ENCODE data around the gene CDC123.
A peak's percentile ranks its signal among the peaks of the same experiment; 100 is the strongest.

The CDC123 gene

GRCh38 chr10:12214093-12214492, 18.1 kb downstream of the CDC123 start:
- POLR2A ChIA-PET, result interaction anchor here (0.9 kb wide), 1 partner anchor 18 kb away, joined by 3 read pairs; the partner anchor contains the start of genes CDC123 and NUDT5
- TF ChIP-seq REST (tag by site-specific recombination; IDR thresholded peaks at IDR 0.05) (no peak), KLF9 (tag by site-specific recombination; IDR thresholded peaks at IDR 0.05; ENCODE audit: low read depth) (no peak), ZFHX2 (tag by site-specific recombination; conservative IDR thresholded peaks at IDR 0.05) (no peak), PRDM6 (tag by site-specific recombination; IDR thresholded peaks at IDR 0.05) (peak; percentile 66), ZNF24 (tag by site-specific recombination; IDR thresholded peaks at IDR 0.05) (no peak), ZBTB44 (tag by site-specific recombination; IDR thresholded peaks at IDR 0.05) (no peak), ZNF670 (tag by site-specific recombination; IDR thresholded peaks at IDR 0.05; ENCODE audit: low read depth) (no peak), ZNF138 (tag by site-specific recombination; IDR thresholded peaks at IDR 0.05; ENCODE audit: borderline replicate concordance) (no peak), ZNF843 (tag by site-specific recombination; IDR thresholded peaks at IDR 0.05) (no peak), FEZF1 (tag by site-specific recombination; IDR thresholded peaks at IDR 0.05) (peak; percentile 88), ZNF514 (tag by site-specific recombination; IDR thresholded peaks at IDR 0.05) (no peak), ZNF555 (tag by site-specific recombination; conservative IDR thresholded peaks at IDR 0.05) (no peak), ZNF148 (tag by site-specific recombination; IDR thresholded peaks at IDR 0.05; ENCODE audit: borderline replicate concordance) (no peak), ZNF302 (tag by site-specific recombination; IDR thresholded peaks at IDR 0.05; ENCODE audit: low read depth) (no peak), ZNF518A (tag by site-specific recombination; conservative IDR thresholded peaks at IDR 0.05; ENCODE audit: low read depth) (no peak), ZNF112 (tag by site-specific recombination; IDR thresholded peaks at IDR 0.05) (no peak), IKZF3 (tag by site-specific recombination; IDR thresholded peaks at IDR 0.05) (0 out of 2 replicates have a peak, but pooled peaks have one; percentile 8), SALL2 (tag by site-specific recombination; IDR thresholded peaks at IDR 0.05; ENCODE audit: borderline replicate concordance) (no peak)
- Histone ChIP-seq H3K27ac (ENCODE audit: extremely low read depth, low read depth, low read length) (no peak overlapping the region), H3K4me1 (ENCODE audit: control insufficient read depth, insufficient read depth, low read length) (0 out of 2 replicates have a peak, but pooled peaks cover 7% of the 10 kb centered on the region), H3K36me3 (ENCODE audit: control insufficient read depth in 2 of 2, insufficient read depth in 1 of 2, low read length in 2 of 2) (peaks cover 54 to 67% of the 10 kb centered on the region in 2 experiments), H3K9me3 (ENCODE audit: control insufficient read depth, insufficient read depth, low read depth, low read length) (no peaks in the 10 kb centered on the region), H3K4me3 (ENCODE audit: low read depth, low read length) (no peak overlapping the region)
- CTCF ChIA-PET, result interaction anchor here (0.6 to 4.4 kb wide), 34 partner anchors 9 to 1296 kb away, joined by 3 to 33 read pairs (median 5); partner anchors contain the start of genes CDC123 and NUDT5

Data from HEK293 (cell line).